Psoas muscle (tissue), 8 donors: ENCODE measurements around the gene GIMAP2. TPM values are rescaled to one million over a fixed set of nuclear protein-coding genes. Genes with fewer than 3 reads are reported as not detected.

Source experiments
- ATAC-seq, 4 donors: fragments of 200-7000 bp; cut with Tn5 transposase; one replicate each; pipeline ENCODE4 v1.9.1; 2020; ENCODE audit warnings: moderate library complexity in 3 of 4, mild to moderate bottlenecking in 2 of 4
- DNase-seq, 2 donors: peaks; one replicate each; pipeline ENCODE4 v3.0.0-alpha.2; 2020
- H3K27ac ChIP-seq: fragments of 200-600 bp; one replicate; pipeline ENCODE4 v1.8.0; 2022
- H3K27me3 ChIP-seq, 3 donors: fragments of 200-600 bp in 1 of 3; one replicate each; pipeline versions ENCODE4 v1.6.1 to v1.8.0; 2013 to 2022; ENCODE audit warnings: low read length in 2 of 3, mild to moderate bottlenecking in 2 of 3, moderate library complexity in 1 of 3; ENCODE audit not compliant: insufficient read depth in 3 of 3
- H3K36me3 ChIP-seq, 2 donors: fragments of 200-600 bp in 1 of 2; one replicate each; pipeline versions ENCODE4 v1.6.1 to v1.8.0; 2013 to 2022; ENCODE audit warnings: low read depth in 1 of 2, mild to moderate bottlenecking in 1 of 2, moderate library complexity in 1 of 2; ENCODE audit not compliant: insufficient read depth in 1 of 2
- H3K4me1 ChIP-seq: fragments of 200-600 bp; one replicate; pipeline ENCODE4 v1.8.0; 2022
- H3K4me3 ChIP-seq: fragments of 200-600 bp; one replicate; pipeline ENCODE4 v1.8.0; 2022; ENCODE audit warnings: mild to moderate bottlenecking
- H3K9me3 ChIP-seq: fragments of 200-600 bp; one replicate; pipeline ENCODE4 v1.8.0; 2022
- CTCF ChIP-seq: fragments of 200-600 bp; IDR thresholded peaks from one replicate; pipeline ENCODE4 v1.8.0; 2022; ENCODE audit warnings: antibody characterized with exemption
- WGBS, 3 donors: extraction: QIAGEN DNeasy Blood & Tissue Kit; methylation state at CpG; one replicate each; pipeline versions ENCODE4 v1.1.6 to v1.1.7; 2013; 5-methylcytosine and 5-hydroxymethylcytosine counted together
- intact Hi-C, 2 donors: fragments of 100-400 bp; cut with DNase I; formaldehyde crosslinking; loops; one replicate each; pipeline versions ENCODE4 v1.11.0 to v1.14.2; 2022
- polyA plus RNA-seq, 3 donors: library from polyadenylated mRNA; stranded (reverse); fragments of 200-250 nt; gene quantifications; one replicate each; pipeline ENCODE4 v1.2.3, GENCODE V29; 2013
- total RNA-seq, 4 donors: library from RNA; stranded (reverse); fragmentation: NEBNext Ultra II Directional in 2 of 4; extraction: Animal tissue kit (Norgen Biotek cat#: 25700) in 2 of 4; gene quantifications; one replicate each; pipeline versions ENCODE4 v1.2.1 to v1.2.4, GENCODE V29; 2021 to 2023
- donor health status: healthy with polysubstance abuse.
- donor health status: DM: no; HTN: no; CAD: no; lungs with moderate emphysema.
- donor health status: Bipolar disorder and iron deficiency.
- donor health status: healthy.
- donor health status: DM: yes; HTN: yes; CAD: no.
- donor health status: DM: no; HTN: no; CAD: no.
- donor health status: DM: no; HTN: no; CAD: no.
- donor health status: DM: yes; HTN: yes; CAD: no.

The GIMAP2 gene
- total and polyA plus RNA-seq, 7 donors, result 1.4 to 5.3 (median 2.3) TPM

DNA sequence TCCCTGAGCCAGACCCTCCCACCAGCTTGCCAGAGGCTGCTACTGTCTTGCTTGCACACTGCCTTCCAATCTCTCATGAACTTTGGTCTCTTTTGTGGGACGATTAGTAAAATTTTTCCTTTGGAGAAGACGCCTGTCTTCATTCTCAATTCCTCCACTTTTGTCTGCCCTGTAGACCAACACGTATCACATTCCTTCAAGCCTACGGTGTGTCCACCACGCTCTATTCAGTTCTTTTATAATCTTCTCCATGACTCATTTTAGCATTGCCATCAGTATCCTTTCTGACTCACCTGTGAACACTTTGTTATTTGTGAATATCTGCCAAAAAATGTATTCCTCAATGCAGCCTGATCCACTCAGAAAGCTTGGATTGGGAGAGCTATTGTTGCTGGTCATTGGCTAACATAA lies 53.1 kb downstream of the GIMAP2 start:
- no peaks in the 10 kb centered on the region for H3K27me3 ChIP-seq
- DNase-seq, result no peak
- WGBS, 3 donors, result 54 to 68% (median 62%) methylated on average over 5 of the region's 5 CpGs
- no peaks in the 10 kb centered on the region for H3K9me3 ChIP-seq
- peak overlapping the region; percentile 70 for H3K27ac ChIP-seq
- peak in 1 of 4 donors; percentile 17 for ATAC-seq
- no peak for TF ChIP-seq CTCF
- H3K4me3 ChIP-seq, result peak overlapping the region; percentile 63
- intact Hi-C loops, result loop anchor here in 1 of 2 donors (5.0 kb wide), 2 partner anchors 106 to 286 kb away; partner anchors contain the start of genes GIMAP6 and GIMAP8
- H3K4me1 ChIP-seq, result no peaks in the 10 kb centered on the region
- H3K36me3 ChIP-seq, result peaks cover 0 to 6% of the 10 kb centered on the region in 2 donors

DNA sequence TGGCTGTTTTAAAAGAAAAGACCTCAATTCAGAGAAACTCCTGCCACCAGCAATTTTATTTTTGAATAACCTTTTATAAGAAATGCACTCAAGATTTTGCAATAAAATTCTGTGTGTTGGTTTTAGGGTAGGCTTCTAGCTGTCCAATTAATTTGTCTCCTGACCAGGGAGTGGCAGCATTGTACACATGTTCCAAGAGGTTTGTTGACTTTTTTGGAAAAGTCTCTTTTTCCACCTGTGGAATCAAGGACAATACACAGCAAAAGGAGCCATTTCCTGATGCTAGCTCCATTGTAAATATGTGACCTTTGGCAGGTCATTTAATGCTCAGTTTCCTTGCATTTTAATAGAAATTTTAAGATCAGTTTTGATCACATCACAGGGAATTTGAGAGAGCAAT lies 53.5 kb downstream of the GIMAP2 start:
- peak overlapping the region; percentile 70 for H3K27ac ChIP-seq
- no peaks in the 10 kb centered on the region for H3K9me3 ChIP-seq
- H3K4me3 ChIP-seq, result peak overlapping the region; percentile 63
- ATAC-seq (no peak), DNase-seq (no peak)
- TF ChIP-seq CTCF, result no peak
- no peaks in the 10 kb centered on the region for H3K4me1 ChIP-seq
- intact Hi-C loops, result loop anchor here in 1 of 2 donors (5.0 kb wide), 2 partner anchors 107 to 287 kb away; partner anchors contain the start of genes GIMAP6 and GIMAP8
- peaks cover 0 to 6% of the 10 kb centered on the region in 2 donors for H3K36me3 ChIP-seq
- no peaks in the 10 kb centered on the region for H3K27me3 ChIP-seq

DNA sequence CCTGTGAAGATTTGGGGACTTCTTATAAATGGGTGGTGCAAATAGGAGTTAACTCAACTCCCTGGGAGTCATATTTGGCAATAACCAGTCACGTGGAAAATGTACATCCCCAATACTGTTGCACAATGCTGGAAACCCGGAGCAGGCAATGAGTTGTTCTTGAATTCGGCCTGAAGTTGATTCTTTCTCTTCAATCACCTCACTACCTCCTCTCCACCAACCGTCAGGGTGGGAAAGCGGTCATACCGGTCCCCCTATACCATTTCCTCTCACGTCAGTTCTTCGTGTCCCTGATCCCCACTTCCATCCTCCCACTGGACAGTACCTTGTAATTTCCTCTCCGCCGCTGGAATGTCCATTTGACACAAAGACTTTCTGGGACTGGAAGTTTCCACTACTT lies 54.5 kb downstream of the GIMAP2 start:
- Histone ChIP-seq H3K9me3 (no peaks in the 10 kb centered on the region), H3K4me3 (peak overlapping the region; percentile 63), H3K36me3 (peaks cover 0 to 6% of the 10 kb centered on the region in 2 donors), H3K27me3 (no peaks in the 10 kb centered on the region), H3K4me1 (no peaks in the 10 kb centered on the region), H3K27ac (peak overlapping the region; percentile 36)
- intact Hi-C loops, result no loop called here
- DNase-seq (no peak), ATAC-seq (no peak)
- WGBS, 3 donors, result 67 to 77% (median 77%) methylated on average over 10 of the region's 10 CpGs
- no peak for TF ChIP-seq CTCF

- Histone ChIP-seq H3K27ac (no peak overlapping the region), H3K4me1 (no peaks in the 10 kb centered on the region), H3K27me3 (no peaks in the 10 kb centered on the region), H3K4me3 (no peak overlapping the region), H3K9me3 (no peaks in the 10 kb centered on the region), H3K36me3 (peaks cover 0 to 6% of the 10 kb centered on the region in 2 donors)
- intact Hi-C loops, result no loop called here
- ATAC-seq (no peak), DNase-seq (no peak)
- no peak for TF ChIP-seq CTCF
- WGBS, 3 donors, result 72 to 83% (median 81%) methylated on average over 14 of the region's 14 CpGs
These were observed 56.9 kb downstream of the GIMAP2 start for GRCh38 chr7:150742286-150742968.

Other genes with a start within 250 kb of the GIMAP2 start
- gene GIMAP8, start 235.1 kb upstream of the GIMAP2 start, total RNA-seq, result 10 to 100 TPM in 1 of 4 donors, 1 to 10 TPM in 3; 6.1 to 11.9 (median 7.0) TPM
- gene GIMAP8, start 235.1 kb upstream of the GIMAP2 start, polyA plus RNA-seq, result 1 to 10 TPM; 4.4 to 7.8 (median 4.7) TPM
- gene GIMAP7, start 170.8 kb upstream of the GIMAP2 start, total RNA-seq, result 10 to 100 TPM; 10.7 to 17.7 (median 11.4) TPM
- 10 to 100 TPM; 15.0 to 23.7 (median 21.1) TPM for gene GIMAP7, start 170.8 kb upstream of the GIMAP2 start, polyA plus RNA-seq
- gene GIMAP4, start 118.3 kb upstream of the GIMAP2 start, total RNA-seq, result 10 to 100 TPM; 14.2 to 36.4 (median 15.1) TPM
- 10 to 100 TPM; 13.6 to 21.7 (median 15.0) TPM for gene GIMAP4, start 118.3 kb upstream of the GIMAP2 start, polyA plus RNA-seq
- 10 to 100 TPM; 10.3 to 21.8 (median 14.0) TPM for gene GIMAP6, start 53.3 kb upstream of the GIMAP2 start, total RNA-seq
- 10 to 100 TPM in 1 of 3 donors, 1 to 10 TPM in 2; 8.2 to 12.6 (median 9.5) TPM for gene GIMAP6, start 53.3 kb upstream of the GIMAP2 start, polyA plus RNA-seq
- 1 to 10 TPM; 1.8 to 3.9 (median 2.4) TPM for gene GIMAP1, start 30.9 kb downstream of the GIMAP2 start, total RNA-seq
- 1 to 10 TPM; 3.3 to 3.6 (median 3.5) TPM for gene GIMAP1, start 30.9 kb downstream of the GIMAP2 start, polyA plus RNA-seq
- 1 to 10 TPM; 4.1 to 8.4 (median 7.7) TPM for gene GIMAP5, start 51.7 kb downstream of the GIMAP2 start, total RNA-seq
- gene GIMAP5, start 51.7 kb downstream of the GIMAP2 start, polyA plus RNA-seq, result 10 to 100 TPM in 2 of 3 donors, 1 to 10 TPM in 1; 8.8 to 12.4 (median 11.8) TPM
- gene TMEM176B, start 114.7 kb downstream of the GIMAP2 start, total RNA-seq, result 10 to 100 TPM in 1 of 4 donors, 1 to 10 TPM in 3; 3.4 to 15.9 (median 4.9) TPM
- gene TMEM176B, start 114.7 kb downstream of the GIMAP2 start, polyA plus RNA-seq, result 1 to 10 TPM; 2.2 to 5.6 (median 3.9) TPM
- gene TMEM176A, start 115.1 kb downstream of the GIMAP2 start, total RNA-seq, result 10 to 100 TPM in 1 of 4 donors, 1 to 10 TPM in 3; 2.9 to 13.7 (median 4.2) TPM
- gene TMEM176A, start 115.1 kb downstream of the GIMAP2 start, polyA plus RNA-seq, result 1 to 10 TPM; 2.3 to 3.2 (median 3.0) TPM
- under 1 TPM in 1 of 4 donors, not detected in 3; 0.08 TPM for gene AOC1, start 166.8 kb downstream of the GIMAP2 start, total RNA-seq
- under 1 TPM in 1 of 3 donors, not detected in 2; 0.25 TPM for gene AOC1, start 166.8 kb downstream of the GIMAP2 start, polyA plus RNA-seq